GM23248 (cell line): ENCODE measurements around the gene UNC119. TPM values are rescaled to one million over a fixed set of nuclear protein-coding genes. Genes with fewer than 3 reads are reported as not detected.

ENCODE experiments used
- DNase-seq: peaks from one replicate; pipeline ENCODE4 v3.0.0-alpha.2; 2015
- H2AFZ ChIP-seq: fragments of 200-600 bp; sonication (generic); 2 replicates; pipeline ENCODE4 v1.6.1; 2016; ENCODE audit warnings: antibody characterized with exemption
- H3F3A ChIP-seq: fragments of 200-600 bp; sonication (generic); 2 replicates; pipeline ENCODE4 v1.6.1; 2016; ENCODE audit warnings: mild to moderate bottlenecking, antibody characterized with exemption, mixed run types; ENCODE audit not compliant: insufficient read depth
- H3K27ac ChIP-seq: fragments of 200-600 bp; sonication (generic); 2 replicates; pipeline ENCODE4 v1.5.1; 2016; ENCODE audit warnings: mild to moderate bottlenecking
- H3K27me3 ChIP-seq: fragments of 200-600 bp; sonication (generic); replicated peaks from 2 replicates; pipeline ENCODE4 v1.6.1; 2016; ENCODE audit warnings: mild to moderate bottlenecking; ENCODE audit not compliant: insufficient read depth
- H3K36me3 ChIP-seq: fragments of 200-600 bp; sonication (generic); 2 replicates; pipeline ENCODE4 v1.6.1; 2016; ENCODE audit warnings: low read depth, mild to moderate bottlenecking
- H3K4me1 ChIP-seq: fragments of 200-600 bp; sonication (generic); 2 replicates; pipeline ENCODE4 v1.6.1; 2016; ENCODE audit warnings: mild to moderate bottlenecking; ENCODE audit not compliant: insufficient read depth
- H3K4me2 ChIP-seq: fragments of 200-600 bp; sonication (generic); one replicate; pipeline ENCODE4 v1.6.1; 2016; ENCODE audit warnings: mild to moderate bottlenecking; ENCODE audit not compliant: unreplicated experiment
- H3K4me3 ChIP-seq: fragments of 200-600 bp; sonication (generic); 2 replicates; pipeline ENCODE4 v1.5.1; 2016; ENCODE audit warnings: mild to moderate bottlenecking
- H3K79me2 ChIP-seq: fragments of 200-600 bp; sonication (generic); 2 replicates; pipeline ENCODE4 v1.6.1; 2016; ENCODE audit warnings: mild to moderate bottlenecking; ENCODE audit not compliant: insufficient read depth
- H3K9ac ChIP-seq: fragments of 200-600 bp; sonication (generic); 2 replicates; pipeline ENCODE4 v1.6.1; 2016; ENCODE audit warnings: mild to moderate bottlenecking
- H3K9me2 ChIP-seq: fragments of 200-600 bp; sonication (generic); 2 replicates; pipeline ENCODE4 v1.6.1; 2016; ENCODE audit warnings: mixed run types, mild to moderate bottlenecking, moderate library complexity; ENCODE audit not compliant: insufficient read depth
- H3K9me3 ChIP-seq: fragments of 200-600 bp; sonication (generic); one replicate; pipeline ENCODE4 v1.6.1; 2017; ENCODE audit warnings: low read depth
- H4K20me1 ChIP-seq: fragments of 200-600 bp; sonication (generic); 2 replicates; pipeline ENCODE4 v1.6.0; 2016; ENCODE audit not compliant: insufficient read depth
- EZH2 ChIP-seq: fragments of 200-600 bp; sonication (generic); IDR thresholded peaks from 2 replicates; pipeline ENCODE4 v1.6.1; 2018; ENCODE audit warnings: antibody characterized with exemption, mild to moderate bottlenecking; ENCODE audit not compliant: insufficient read depth, poor library complexity, severe bottlenecking
- EZH2phosphoT487 ChIP-seq: fragments of 200-600 bp; sonication (generic); IDR thresholded peaks from 2 replicates; pipeline ENCODE4 v1.6.1; 2018; ENCODE audit warnings: antibody characterized with exemption, moderate library complexity, mild to moderate bottlenecking, low read depth; ENCODE audit not compliant: insufficient read depth
- WGBS, 2 experiments: methylation state at CpG; one replicate each; pipeline ENCODE4 v1.1.6; 2015 to 2017; ENCODE audit warnings: low lambda C conversion rate in 2 of 2, low coverage in 1 of 2; ENCODE audit errors: missing lambda C conversion rate in 2 of 2; 5-methylcytosine and 5-hydroxymethylcytosine counted together
- in situ Hi-C: fragments of 300-500 bp; cut with MboI; formaldehyde crosslinking; loops from 2 replicates; pipeline ENCODE4 v1.15.0; 2020
- polyA plus RNA-seq: library from polyadenylated mRNA; unstranded; fragments of >200 nt; fragmentation: Nextera tagmentation; extraction: Ambion mirVana; gene quantifications from 2 replicates; pipeline ENCODE4 v1.2.1, GENCODE V29; 2016
- total RNA-seq: library from RNA; depleted of rRNA; stranded (reverse); fragments of >200 nt; shearing (Covaris generic); gene quantifications from 2 replicates; pipeline ENCODE4 v1.2.3, GENCODE V29; 2014

Gene UNC119
- total and polyA plus RNA-seq, 2 experiments from 2014 or later = 29.4 to 50.9 TPM

DNA sequence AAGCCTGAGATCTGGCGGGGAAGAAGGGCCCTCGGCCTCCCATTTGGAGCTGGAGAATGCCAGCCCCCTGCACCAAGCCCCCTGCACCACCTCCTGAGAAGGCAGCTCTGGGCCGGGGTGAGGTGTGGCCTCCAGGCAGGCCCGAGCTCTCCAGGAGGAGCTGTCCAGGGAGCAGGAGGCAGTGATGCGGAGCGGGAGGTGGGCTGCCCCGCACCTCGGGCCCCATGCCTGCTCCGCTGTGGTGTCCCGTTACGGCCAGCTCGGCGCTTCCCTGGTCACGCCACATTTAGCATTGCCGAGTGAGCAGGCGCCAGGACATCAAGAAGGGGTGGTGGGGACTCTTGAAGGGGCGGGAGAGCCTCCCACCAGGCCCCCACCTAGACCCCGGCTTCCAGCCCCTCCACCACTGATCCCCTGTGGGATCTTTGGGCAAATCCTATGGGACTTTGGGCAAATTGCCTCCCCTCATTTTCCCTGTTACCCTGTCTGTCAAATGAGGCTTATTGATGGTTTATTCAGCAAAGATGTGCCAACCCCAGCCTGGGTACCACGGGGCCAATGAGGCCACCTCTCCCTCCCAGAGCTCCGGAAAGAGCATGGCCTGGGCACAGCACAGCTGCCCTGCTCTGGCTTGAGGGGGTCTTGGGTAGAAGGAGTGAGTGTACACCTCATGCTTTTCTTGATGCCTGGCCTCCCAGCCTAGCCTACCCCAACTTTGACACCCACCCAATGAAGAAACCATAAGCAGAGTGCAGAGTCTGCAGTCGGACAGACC, 30.9 kb downstream of the UNC119 start:
- Histone ChIP-seq H3K9me3 (no peaks in the 10 kb centered on the region), H3K36me3 (no peaks in the 10 kb centered on the region), H3K27me3 (no peaks in the 10 kb centered on the region), H3K79me2 (no peaks in the 10 kb centered on the region), H2AFZ (no peak overlapping the region), H3K9ac (no peak overlapping the region), H3K27ac (no peak overlapping the region), H3K4me1 (peaks cover 9% of the 10 kb centered on the region), H4K20me1 (no peaks in the 10 kb centered on the region), H3K9me2 (no peaks in the 10 kb centered on the region), H3K4me2 (no peak overlapping the region), H3K4me3 (no peak overlapping the region), H3F3A (no peaks in the 10 kb centered on the region)
- no peak for TF ChIP-seq EZH2
- TF ChIP-seq EZH2phosphoT487 = no peak
- WGBS, 2 experiments = 47 to 50% methylated on average over 14 to 18 of the region's 21 CpGs
- DNase-seq = no peak
- in situ Hi-C loops = no loop called here

DNA sequence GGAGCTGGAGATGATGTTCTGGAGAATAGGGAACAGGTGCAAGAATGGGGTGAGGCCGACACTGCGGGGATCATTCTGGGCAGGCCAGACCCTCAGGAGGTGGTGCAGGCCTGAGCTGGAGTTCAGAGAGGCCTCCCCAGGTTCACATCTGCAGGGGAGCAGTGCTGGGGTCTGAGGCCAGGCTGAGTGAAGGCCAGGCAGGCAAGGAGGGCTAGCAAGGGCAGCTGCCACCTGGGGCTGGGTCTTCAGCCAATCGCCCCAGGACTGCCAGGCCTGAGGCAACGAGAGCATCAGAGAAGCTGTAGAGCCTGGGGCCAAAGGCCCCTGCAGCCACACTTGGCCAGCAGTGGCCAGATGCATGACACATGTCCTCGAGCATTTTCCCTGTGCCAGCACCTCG, 31.7 kb downstream of the UNC119 start:
- Histone ChIP-seq H3K4me3 (no peak overlapping the region), H4K20me1 (no peaks in the 10 kb centered on the region), H3K27me3 (no peaks in the 10 kb centered on the region), H3K9me2 (no peaks in the 10 kb centered on the region), H2AFZ (no peak overlapping the region), H3F3A (no peaks in the 10 kb centered on the region), H3K4me1 (peaks cover 9% of the 10 kb centered on the region), H3K36me3 (no peaks in the 10 kb centered on the region), H3K79me2 (no peaks in the 10 kb centered on the region), H3K9ac (no peak overlapping the region), H3K9me3 (no peaks in the 10 kb centered on the region), H3K4me2 (no peak overlapping the region), H3K27ac (no peak overlapping the region)
- DNase-seq = no peak
- 43 to 45% methylated on average over 5 to 6 of the region's 6 CpGs for WGBS, 2 experiments
- in situ Hi-C loops = no loop called here
- TF ChIP-seq EZH2 = no peak
- TF ChIP-seq EZH2phosphoT487 = no peak

DNA sequence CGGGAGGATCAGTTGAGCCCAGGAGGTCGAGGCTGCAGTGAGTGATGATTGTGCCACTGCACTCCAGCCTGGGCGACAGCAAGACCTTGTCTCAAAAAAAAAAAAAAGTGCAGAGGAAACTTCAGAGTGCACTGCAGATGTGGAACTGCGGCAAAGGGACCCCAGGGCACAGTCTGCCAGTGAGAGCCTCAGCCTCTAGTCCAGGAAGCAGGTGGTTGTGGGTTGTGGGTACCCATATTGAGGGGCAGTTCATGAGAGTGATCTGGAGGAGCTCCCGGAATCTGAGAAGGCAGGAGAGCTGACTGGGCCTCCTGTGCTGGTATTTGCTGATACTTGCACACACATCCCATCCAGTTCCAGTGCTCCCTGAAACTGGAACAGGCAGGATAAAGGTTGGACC, 33.2 kb downstream of the UNC119 start:
- in situ Hi-C loops = no loop called here

DNA sequence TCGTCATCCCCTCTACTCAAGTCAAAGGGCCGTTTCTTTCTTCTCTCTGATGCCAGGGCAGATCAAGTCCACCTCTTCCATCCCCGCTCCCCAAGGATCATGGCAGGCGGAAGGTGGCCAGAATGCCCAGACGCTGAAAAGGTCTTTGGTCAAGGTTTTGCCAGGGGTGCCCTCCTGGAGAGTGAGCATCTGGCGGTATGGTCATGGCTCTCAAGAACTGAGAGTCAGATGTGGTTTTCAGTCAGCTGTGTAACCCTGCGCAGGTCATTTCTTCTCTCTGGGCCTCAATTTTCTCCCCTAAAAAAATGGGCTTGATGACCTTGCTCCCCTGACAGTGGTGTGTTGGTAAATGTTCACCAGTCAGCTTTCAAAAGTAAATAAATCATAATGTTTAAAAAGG, 33.8 kb downstream of the UNC119 start:
- Histone ChIP-seq H3K79me2 (no peaks in the 10 kb centered on the region), H3K9me3 (no peaks in the 10 kb centered on the region), H2AFZ (no peak overlapping the region), H3K4me1 (no peaks in the 10 kb centered on the region), H3K9me2 (no peaks in the 10 kb centered on the region), H3K27ac (no peak overlapping the region), H3F3A (no peaks in the 10 kb centered on the region), H3K36me3 (no peaks in the 10 kb centered on the region), H3K27me3 (peaks cover 4% of the 10 kb centered on the region; the same call in 1 of the 2 replicates), H3K4me2 (no peak overlapping the region), H4K20me1 (no peaks in the 10 kb centered on the region), H3K9ac (no peak overlapping the region), H3K4me3 (no peak overlapping the region)
- in situ Hi-C loops = no loop called here
- DNase-seq = no peak
- no peak for TF ChIP-seq EZH2phosphoT487
- TF ChIP-seq EZH2 = no peak
- WGBS, 2 experiments = 56 to 64% methylated on average over 7 of the region's 7 CpGs

More for the DNA sequence above, 33.2 kb downstream of the UNC119 start:
- no peaks in the 10 kb centered on the region for H4K20me1 ChIP-seq
- 53 to 60% methylated on average over 4 to 5 of the region's 5 CpGs for WGBS, 2 experiments
- H3K9me2 ChIP-seq = no peaks in the 10 kb centered on the region
- no peaks in the 10 kb centered on the region for H3K4me1 ChIP-seq
- no peak overlapping the region for H2AFZ ChIP-seq
- H3K36me3 ChIP-seq = no peaks in the 10 kb centered on the region
- no peak overlapping the region for H3K4me2 ChIP-seq
- H3K4me3 ChIP-seq = no peak overlapping the region
- H3K9me3 ChIP-seq = no peaks in the 10 kb centered on the region
- DNase-seq = no peak
- TF ChIP-seq EZH2phosphoT487 = no peak
- no peak for TF ChIP-seq EZH2
- H3K27me3 ChIP-seq = 0 out of 2 replicates have a peak, but pooled peaks cover 4% of the 10 kb centered on the region
- H3K9ac ChIP-seq = no peak overlapping the region
- H3K27ac ChIP-seq = no peak overlapping the region
- no peaks in the 10 kb centered on the region for H3F3A ChIP-seq
- no peaks in the 10 kb centered on the region for H3K79me2 ChIP-seq

DNA sequence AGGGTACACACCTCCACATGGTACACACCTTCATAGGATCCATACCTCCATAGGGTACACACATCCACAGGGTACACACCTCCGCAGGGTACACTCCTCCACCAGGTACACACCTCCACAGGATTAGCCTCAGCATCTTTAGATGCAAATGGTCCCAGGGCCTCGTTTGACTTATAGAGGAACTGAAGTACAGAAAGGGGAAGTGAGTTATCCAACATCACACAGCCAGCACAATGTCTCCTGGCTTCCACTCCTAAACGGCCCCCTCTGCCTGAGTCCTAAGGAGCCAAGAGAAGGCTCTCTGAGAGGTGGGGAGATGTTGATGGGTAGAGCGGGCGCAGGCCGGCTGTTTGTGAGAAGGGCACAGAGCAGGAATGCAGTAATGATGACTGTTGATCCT, 34.3 kb downstream of the UNC119 start:
- H2AFZ ChIP-seq = no peak overlapping the region
- no peak overlapping the region for H3K4me2 ChIP-seq
- H3K27ac ChIP-seq = no peak overlapping the region
- H3K9ac ChIP-seq = no peak overlapping the region
- TF ChIP-seq EZH2 = no peak
- TF ChIP-seq EZH2phosphoT487 = no peak
- no peak overlapping the region for H3K4me3 ChIP-seq
- peaks cover 8% of the 10 kb centered on the region; the same call in 1 of the 2 replicates for H3K27me3 ChIP-seq
- no peaks in the 10 kb centered on the region for H4K20me1 ChIP-seq
- no peak for DNase-seq
- in situ Hi-C loops = no loop called here
- no peaks in the 10 kb centered on the region for H3K79me2 ChIP-seq
- H3K9me3 ChIP-seq = no peaks in the 10 kb centered on the region
- no peaks in the 10 kb centered on the region for H3K9me2 ChIP-seq
- no peaks in the 10 kb centered on the region for H3K36me3 ChIP-seq
- WGBS, 2 experiments = 37 to 47% methylated on average over 6 of the region's 6 CpGs
- no peaks in the 10 kb centered on the region for H3F3A ChIP-seq
- H3K4me1 ChIP-seq = no peaks in the 10 kb centered on the region
